ENCODE results near the gene PPP1R3E.
"Not testable (repeated sequence)": the region's sequence is repeated elsewhere in the genome, so short reads cannot be mapped to it uniquely, and the experiment has no call there.

PPP1R3E gene

GRCh38 chr14:23297096-23297495 lies 5.6 kb downstream of the PPP1R3E start:
- no peak for DNase-seq

- DNase-seq, result no peak
These were observed 6.5 kb downstream of the PPP1R3E start for GRCh38 chr14:23296012-23296777.

GRCh38 chr14:23294734-23295561 lies 7.7 kb downstream of the PPP1R3E start:
- DNase-seq, result peak; percentile 20

- DNase-seq, result no peak
These were observed 15.7 kb downstream of the PPP1R3E start for GRCh38 chr14:23286902-23287479.

GRCh38 chr14:23286020-23286901 lies 16.4 kb downstream of the PPP1R3E start, which contains the start of gene HOMEZ:
Gene HOMEZ, minus strand, starts transcription at chr14:23286132. Its CDS starts 180 bp downstream, at chr14:23285952.
- peak; percentile 99 for DNase-seq

- no peak for DNase-seq
These were observed 17.1 kb downstream of the PPP1R3E start for GRCh38 chr14:23285530-23286019.

- no peak for DNase-seq
These were observed 17.8 kb downstream of the PPP1R3E start for GRCh38 chr14:23284654-23285529.

- no peak for DNase-seq
These were observed 21.4 kb downstream of the PPP1R3E start for GRCh38 chr14:23281247-23281646.

GRCh38 chr14:23277928-23278327 lies 24.7 kb downstream of the PPP1R3E start:
- not testable (repeated sequence) for DNase-seq

- DNase-seq, result no peak
These were observed 25.5 kb downstream of the PPP1R3E start for GRCh38 chr14:23277189-23277588.

GRCh38 chr14:23275412-23275811 lies 27.2 kb downstream of the PPP1R3E start:
- no peak for DNase-seq

- DNase-seq, result no peak
These were observed 33.5 kb downstream of the PPP1R3E start for GRCh38 chr14:23269193-23269592.

GRCh38 chr14:23260849-23261248 lies 41.8 kb downstream of the PPP1R3E start:
- DNase-seq, result not testable (repeated sequence)

- DNase-seq, result no peak
These were observed 43.2 kb downstream of the PPP1R3E start for GRCh38 chr14:23259426-23259825.

GRCh38 chr14:23258256-23258655 lies 44.4 kb downstream of the PPP1R3E start:
- DNase-seq, result no peak

- DNase-seq, result no peak
These were observed 50.0 kb downstream of the PPP1R3E start for GRCh38 chr14:23252420-23253333.

- DNase-seq, result no peak
These were observed 50.7 kb downstream of the PPP1R3E start for GRCh38 chr14:23252006-23252405.

- DNase-seq, result no peak
These were observed 52.8 kb downstream of the PPP1R3E start for GRCh38 chr14:23249824-23250223.

- DNase-seq, result no peak
These were observed 54.1 kb downstream of the PPP1R3E start for GRCh38 chr14:23248601-23249000.
